GM21825 (cell line): ENCODE results near the gene RARA.
"Not testable (repeated sequence)": the region's sequence is repeated elsewhere in the genome, so short reads cannot be mapped to it uniquely, and the experiment has no call there.

Source experiments
- ATAC-seq: cut with Tn5 transposase; IDR thresholded peaks from one replicate; pipeline ENCODE4 v1.9.1; 2021; ENCODE audit warnings: mild to moderate bottlenecking, moderate library complexity; ENCODE audit not compliant: unreplicated experiment

Gene RARA

DNA sequence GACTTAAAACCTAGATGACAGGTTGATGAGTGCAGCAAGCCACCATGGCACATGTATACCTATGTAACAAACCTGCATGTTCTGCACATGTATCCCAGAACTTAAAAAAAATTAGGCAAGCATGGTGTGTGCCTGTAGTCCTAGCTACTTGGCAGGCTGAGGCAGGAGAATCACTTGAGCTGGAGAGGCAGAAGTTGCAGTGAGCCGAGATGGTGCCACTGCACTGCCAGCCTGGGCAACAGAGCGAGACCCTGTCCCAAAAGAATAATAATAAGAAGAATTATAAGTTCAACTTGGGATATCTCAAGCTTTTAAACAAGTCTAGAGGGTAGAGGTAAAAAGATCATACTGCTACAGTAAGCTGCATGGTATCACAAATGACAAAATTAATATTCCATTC lies 11.5 kb upstream of the RARA start:
- no peak for ATAC-seq

GRCh38 chr17:40298726-40299125 lies 10.3 kb upstream of the RARA start:
- no peak for ATAC-seq

DNA sequence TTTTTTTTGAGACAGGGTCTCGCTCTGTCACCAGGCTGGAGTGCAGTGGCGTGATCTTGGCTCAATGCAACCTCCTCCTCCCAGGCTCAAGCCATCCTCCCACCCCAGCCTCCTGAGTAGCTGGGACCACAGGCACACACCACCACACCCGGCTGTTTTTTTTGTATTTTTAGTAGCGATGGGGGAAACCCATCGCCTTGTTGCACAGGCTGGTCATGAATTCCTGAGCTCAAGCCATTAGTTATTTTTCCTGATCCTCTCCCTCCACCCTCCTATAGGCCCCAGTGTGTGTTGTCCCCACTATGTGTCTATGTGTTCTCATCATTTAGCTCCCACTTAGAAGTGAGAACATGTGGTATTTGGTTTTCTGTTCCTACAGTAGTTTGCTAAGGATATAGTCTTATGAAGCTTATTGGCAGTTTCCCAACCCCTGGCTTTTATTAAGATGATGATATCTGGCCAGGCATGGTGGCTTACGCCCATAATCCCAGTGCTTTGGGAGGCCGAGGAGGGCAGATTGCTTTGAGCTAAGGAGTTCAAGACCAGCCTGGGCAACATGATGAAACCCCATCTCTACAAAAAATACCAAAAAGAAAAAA lies 9.7 kb upstream of the RARA start:
- not testable (repeated sequence) for ATAC-seq

DNA sequence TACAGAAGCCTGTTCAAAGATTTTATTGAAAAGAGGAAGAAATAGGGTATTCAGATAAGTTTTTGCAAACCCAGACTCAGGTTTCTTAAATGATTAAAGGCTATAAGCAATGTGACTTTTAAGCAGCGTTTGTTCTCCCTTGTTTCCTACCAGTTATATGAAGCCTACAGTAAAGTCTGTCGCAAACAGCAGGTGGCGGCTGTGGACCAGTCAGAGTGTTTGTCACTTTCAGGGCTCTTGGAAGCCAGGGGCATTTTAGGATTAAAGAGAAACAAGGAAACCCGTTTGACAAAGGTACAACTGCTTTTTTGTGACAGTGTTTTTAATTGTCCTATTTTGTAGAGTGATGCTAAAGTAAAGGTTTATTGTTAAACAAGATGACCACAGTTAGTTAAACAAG lies 7.7 kb upstream of the RARA start:
- no peak for ATAC-seq

- no peak for ATAC-seq
Observed at GRCh38 chr17:40303009-40303657, 5.8 kb upstream of the RARA start.

GRCh38 chr17:40303708-40304551 lies 5.0 kb upstream of the RARA start:
- no peak for ATAC-seq

- not testable (repeated sequence) for ATAC-seq
Observed at GRCh38 chr17:40304552-40304863, 4.5 kb upstream of the RARA start.

DNA sequence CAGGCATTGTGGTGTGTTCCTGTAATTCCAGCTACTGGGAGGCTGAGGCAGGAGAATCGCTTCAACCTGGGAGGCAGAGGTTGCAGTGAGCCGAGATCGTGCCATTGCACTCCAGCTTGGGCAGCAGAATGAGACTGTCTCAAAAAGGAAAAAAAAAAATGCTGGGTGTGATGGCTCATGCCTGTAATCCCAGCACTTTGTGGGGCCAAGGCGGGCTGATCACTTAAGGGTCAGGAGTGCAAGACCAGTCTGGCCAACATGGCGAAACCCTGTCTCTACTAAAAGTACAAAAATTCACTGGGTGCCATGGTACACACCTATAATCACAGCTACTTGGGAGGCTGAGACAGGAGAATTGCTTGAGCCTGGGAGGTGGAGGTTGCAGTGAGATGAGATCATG lies 4.1 kb upstream of the RARA start:
- not testable (repeated sequence) for ATAC-seq

DNA sequence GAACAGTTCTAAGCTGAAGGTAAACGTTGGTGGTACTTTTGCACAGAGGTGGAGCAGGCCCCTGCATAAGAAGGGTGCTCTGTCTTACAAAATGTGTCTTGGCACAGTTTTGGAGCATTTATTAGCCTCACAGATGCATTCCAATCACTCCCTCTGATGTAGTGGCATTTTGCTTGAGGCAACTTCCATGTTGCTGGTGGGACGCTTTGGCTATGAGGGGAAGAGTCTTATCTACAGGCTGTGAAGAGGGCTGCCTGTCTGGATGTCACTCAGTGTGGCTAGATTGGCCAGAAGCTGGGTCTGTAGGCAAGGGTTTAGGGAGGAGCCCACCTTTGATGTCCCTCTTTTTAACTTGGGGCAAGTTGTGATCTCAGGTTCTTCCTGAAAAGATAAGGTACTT lies 2.6 kb upstream of the RARA start:
- no peak for ATAC-seq

DNA sequence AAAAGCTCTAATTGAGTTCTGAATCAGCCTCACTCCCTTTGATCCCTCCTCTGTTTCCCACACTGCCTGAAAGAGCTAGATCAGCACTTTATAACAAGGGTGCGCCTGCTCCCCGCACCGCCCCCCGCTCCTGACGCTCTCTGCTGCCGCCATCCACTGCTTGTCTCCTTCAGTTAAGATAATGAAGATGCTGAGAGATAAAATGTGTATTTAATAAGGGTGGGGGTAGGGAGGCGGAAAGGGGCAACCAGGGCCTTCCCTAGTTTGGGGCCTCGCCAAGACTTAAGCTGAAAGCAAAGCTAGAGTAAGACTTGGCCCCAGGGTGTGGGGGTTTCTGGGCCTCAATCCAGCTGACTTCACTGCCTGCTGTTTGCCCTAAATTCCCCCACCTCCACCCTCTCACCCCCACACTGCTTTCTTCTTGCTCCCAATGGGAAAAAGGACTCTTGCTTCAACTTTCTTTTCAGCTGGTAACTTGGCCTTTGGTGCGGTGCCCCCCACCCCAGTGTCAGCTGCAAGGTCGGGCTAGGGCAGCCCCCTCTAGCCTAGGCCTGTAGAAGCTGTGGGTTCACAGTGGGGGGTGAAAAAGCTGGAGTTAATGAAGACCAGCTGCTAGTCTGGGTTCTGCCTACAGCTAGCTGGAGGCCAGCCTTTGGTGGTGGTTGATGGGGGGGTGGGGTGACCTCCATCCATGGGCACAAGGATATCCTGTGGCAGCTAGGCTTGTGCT lies 1.8 kb upstream of the RARA start:
- ATAC-seq = no peak

- ATAC-seq = no peak
Observed at GRCh38 chr17:40307740-40308239, 1.2 kb upstream of the RARA start.

- no peak for ATAC-seq
Observed at GRCh38 chr17:40309949-40310510, 1.1 kb downstream of the RARA start.

GRCh38 chr17:40310882-40311391 lies 2.0 kb downstream of the RARA start:
- no peak for ATAC-seq

- no peak for ATAC-seq
Observed at GRCh38 chr17:40311575-40311974, 2.6 kb downstream of the RARA start.

GRCh38 chr17:40312131-40312731 lies 3.3 kb downstream of the RARA start:
- ATAC-seq = no peak

DNA sequence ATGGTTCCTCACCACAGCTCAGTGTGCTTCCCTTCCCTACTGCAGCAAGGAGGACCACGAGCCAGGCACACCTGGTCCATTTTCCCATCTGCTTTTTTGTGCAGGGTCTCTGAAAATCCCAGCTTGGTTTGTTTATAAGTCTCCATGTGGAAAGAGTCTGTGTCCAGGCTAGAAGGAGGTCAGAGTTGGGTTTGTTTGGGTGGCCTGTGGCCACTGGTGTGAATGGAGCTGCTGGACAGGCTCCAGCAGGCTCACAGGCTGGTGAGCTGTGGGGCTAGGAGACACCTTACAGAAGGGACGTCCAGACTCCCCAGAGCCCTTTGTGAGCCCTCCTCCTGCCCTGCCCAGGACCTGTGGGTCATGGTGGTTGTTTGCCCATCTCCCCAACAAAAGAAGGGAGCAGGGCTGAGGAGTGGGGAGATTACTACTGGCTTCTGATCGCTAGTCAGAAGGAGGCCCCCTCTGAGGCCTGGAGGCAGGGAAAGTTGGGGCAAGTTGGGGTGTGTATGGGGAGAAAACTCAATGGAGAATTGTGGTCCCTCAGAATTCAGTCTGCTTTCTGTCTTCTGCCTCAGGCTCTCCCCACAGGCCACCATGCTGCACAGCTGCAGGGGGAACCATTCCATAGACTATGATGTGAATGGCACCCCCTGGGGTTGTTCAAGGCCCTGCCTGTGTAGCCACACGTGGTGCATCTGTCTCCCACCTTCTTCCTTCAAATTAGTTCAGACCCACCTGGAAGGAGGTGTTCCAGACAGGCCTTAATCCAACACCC lies 4.1 kb downstream of the RARA start:
- ATAC-seq = no peak

DNA sequence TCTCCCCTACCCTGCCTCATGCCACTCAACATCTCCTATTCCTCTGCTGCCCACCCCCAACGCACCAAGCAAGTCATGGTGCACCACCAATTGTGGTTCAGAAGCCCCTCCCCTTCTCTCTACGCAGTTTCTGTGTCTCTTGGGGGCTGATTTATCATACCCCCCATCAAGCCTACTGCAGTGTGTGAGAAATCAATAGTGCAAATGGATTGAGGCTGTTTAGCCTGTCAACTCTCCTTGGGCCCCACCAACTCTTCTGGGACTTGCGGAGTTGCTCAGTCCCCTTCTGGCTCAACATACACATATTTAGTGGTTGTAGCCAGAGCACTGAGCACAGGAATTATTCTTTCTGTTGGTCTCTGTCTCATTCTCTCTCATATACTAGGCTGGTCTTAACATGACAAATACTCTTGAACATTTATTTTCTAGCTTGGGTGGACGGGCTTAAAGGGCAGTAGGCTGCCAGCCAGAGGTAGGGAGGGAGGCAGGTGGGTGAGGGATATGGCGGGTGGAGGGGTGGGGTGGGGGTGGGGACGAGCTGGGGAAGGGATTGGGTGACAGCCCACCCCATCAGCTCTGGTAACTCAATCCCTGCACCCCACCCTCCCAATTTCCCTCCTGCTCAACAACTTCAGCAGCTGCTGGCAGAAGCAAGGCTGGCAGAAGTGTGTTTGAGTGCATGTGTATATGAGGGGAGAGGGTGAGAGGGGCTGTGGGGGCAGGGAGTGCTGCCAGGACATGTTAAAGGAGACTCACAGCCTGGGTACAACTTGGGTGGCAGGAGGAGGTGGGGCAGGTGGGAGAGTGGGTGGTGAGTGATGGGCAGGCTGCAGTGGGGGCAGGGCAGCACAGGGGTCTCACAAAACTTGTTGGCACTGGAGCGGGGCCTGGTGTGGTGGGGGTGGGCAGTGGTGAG lies 4.9 kb downstream of the RARA start:
- ATAC-seq = no peak

GRCh38 chr17:40314584-40314956 lies 5.6 kb downstream of the RARA start:
- ATAC-seq = no peak

DNA sequence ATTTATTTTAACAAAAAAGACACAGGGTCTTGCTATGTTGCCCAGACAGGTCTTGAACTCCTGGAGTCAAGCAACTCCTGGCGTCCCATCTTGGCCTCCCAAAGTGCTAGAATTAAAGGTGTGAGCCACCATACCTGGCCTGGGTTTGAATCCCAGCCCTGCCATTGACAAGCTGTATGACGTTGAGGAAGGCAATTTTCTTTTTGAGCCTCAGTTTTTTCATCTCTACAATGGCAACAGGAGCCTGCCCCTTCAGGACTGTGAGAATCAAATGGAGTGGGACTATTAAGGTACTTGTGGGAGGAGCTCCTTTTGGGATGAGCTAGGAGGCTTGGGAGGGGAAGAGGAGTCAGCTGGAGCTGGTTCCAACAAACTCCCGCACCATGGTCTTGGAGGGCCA lies 6.2 kb downstream of the RARA start:
- no peak for ATAC-seq
